GM19397 (cell line): ENCODE results near the gene TRDMT1.

Experiments used
- ATAC-seq: cut with Tn5 transposase; IDR thresholded peaks from one replicate; pipeline ENCODE4 v1.9.1; 2021; ENCODE audit warnings: mild to moderate bottlenecking, moderate library complexity; ENCODE audit not compliant: unreplicated experiment

TRDMT1 gene, protein sequence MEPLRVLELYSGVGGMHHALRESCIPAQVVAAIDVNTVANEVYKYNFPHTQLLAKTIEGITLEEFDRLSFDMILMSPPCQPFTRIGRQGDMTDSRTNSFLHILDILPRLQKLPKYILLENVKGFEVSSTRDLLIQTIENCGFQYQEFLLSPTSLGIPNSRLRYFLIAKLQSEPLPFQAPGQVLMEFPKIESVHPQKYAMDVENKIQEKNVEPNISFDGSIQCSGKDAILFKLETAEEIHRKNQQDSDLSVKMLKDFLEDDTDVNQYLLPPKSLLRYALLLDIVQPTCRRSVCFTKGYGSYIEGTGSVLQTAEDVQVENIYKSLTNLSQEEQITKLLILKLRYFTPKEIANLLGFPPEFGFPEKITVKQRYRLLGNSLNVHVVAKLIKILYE

DNA sequence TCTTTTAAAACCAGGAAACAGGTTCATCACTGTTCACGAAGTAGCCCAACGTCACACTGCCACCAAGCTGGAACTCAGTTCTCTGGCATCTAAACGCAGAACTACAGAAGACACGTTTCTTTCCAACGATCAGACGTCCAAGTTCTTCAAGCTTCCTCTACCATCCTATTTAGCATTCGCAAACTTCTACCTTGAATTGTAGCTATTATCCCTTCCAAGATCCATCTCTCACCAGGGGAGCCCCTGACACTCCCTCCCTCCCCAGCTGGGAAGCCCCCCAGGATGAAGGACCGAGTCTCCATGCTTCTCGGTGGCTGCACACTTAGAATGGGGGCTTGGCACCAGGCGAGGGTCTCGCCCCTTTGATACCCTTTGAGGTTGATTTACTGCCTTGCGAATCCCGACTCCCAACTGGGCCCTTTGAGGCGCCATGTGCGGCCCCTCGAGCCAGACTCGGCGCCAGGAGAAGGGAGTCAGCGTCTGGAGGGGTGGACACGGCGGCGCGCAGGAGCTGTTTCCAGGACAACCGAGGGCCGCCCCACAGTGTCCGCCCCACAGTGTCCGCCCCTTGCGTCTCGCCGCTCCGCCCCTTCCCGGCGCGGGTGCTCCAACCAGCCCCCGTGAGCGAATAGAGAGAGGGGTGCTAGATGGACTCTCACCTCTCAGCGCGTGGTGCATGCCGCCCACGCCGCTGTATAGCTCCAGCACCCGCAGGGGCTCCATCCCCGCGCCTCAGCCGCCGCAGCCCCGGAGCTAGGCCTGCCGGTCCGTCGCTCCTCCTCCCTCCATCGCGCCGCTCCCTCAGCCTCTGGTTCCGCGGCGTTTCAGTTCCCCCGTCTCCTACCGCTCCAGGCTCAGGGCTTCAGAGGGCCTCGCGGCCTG, at the start of gene TRDMT1:
Gene TRDMT1, minus strand, starts transcription at position 761 of the 882 bp plus-strand sequence. Its CDS starts 38 bp downstream, at position 723.
- ATAC-seq: peak; percentile 96

DNA sequence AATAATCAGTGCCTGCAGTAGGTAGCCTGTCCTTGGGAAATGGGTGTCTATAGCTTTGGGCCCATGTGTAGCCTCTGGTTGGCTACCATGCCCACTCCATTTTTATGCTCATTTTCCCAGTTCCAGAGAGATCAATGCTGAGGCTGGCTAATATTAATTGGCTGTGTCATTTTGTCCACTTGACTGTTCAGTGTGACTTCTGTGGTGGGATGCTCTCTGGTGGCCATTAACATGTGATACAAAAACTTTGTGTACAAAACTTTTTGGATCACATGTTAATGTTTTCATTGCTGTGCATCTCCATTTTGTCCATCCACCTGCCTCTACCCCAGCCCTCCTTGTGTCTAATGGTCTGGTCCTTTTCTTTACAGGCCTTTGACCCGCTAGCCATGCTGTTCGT, 49.3 kb upstream of the TRDMT1 start:
- no peak for ATAC-seq

DNA sequence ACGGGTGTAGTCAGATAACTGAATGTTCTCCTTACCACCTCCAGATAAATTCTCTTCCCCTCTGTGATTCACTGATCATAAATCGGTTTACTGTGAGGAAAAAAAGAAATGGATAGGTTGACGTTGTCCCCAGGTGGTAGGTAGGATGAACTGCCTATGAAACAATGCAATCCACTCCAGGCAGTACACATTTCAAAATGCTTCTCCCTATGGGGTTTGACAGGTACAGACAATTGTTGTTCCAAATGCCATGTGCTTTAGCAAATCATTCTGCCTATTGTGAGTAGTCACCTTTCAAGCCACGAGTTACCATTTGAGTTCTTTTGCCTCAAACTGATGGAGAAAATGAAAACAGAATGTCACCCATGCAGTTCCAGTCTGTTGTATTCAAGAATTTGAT, 48.3 kb upstream of the TRDMT1 start:
- ATAC-seq: no peak

DNA sequence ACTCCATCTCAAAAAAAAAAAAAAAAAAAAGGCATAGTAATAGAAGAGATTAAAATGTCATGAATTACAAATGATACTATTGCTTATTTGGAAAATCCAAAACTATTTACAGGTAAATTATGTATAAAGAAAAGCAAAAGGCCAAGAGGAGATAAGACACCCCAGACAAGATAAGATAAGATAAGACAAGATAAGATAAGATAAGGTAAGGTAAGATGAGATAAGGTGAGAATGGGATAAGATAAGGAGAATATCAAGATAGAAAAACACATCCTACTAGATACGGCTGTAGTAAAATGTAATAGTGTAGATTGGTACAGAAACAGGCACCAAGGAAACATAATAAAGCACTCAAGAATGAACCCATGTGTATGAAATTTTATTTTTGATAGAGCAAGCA, 47.5 kb upstream of the TRDMT1 start:
- ATAC-seq: no peak

DNA sequence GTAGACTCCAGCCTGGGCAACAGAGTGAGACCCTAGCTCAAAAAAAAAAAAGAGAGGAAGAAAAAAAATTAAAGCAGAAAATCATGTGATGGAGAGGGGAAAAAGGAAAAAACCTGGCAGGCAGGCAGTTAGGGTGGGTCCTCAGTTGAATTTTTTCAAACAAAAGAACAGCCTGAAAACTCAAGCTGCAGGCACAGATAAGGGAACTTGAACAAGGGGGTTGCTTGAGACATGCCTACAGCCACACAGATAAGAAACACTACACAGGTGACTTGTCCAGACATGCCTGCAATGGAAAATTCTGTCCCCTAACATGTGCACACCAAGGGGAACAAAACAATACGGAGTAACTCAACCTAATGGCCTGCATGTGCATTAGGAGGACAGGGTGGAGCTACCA, 45.7 kb upstream of the TRDMT1 start:
- ATAC-seq: no peak

DNA sequence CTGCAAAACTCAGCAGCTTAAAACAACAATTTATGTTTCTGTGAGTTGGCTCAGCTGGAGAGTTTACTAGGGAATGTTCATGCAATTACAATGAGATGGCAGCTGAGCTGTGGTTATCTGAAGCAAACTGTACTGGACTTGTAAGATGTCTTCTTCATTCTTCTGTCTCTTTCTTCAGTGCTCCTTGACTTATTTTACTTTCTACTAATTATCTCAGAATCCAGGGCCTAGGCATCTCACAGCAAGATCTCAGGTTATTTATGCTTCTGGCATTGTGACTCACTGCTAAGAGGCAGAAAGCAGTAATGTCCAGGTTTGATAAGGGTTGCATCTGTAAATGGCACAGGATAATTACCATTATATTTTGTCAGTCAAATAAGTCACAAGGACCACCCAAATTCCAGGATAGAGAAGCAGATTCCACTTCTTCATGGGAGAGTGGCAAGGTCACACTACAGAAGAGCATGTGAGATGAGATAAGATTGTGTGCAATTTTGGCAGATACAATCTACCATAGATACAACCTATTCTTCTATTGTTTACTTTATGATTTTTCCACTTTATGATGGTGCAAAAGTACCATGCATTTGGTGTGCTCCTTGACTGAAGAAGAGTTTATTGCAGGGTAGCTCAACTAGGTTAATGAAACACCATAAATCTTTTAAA, 43.4 kb upstream of the TRDMT1 start:
- ATAC-seq: no peak

DNA sequence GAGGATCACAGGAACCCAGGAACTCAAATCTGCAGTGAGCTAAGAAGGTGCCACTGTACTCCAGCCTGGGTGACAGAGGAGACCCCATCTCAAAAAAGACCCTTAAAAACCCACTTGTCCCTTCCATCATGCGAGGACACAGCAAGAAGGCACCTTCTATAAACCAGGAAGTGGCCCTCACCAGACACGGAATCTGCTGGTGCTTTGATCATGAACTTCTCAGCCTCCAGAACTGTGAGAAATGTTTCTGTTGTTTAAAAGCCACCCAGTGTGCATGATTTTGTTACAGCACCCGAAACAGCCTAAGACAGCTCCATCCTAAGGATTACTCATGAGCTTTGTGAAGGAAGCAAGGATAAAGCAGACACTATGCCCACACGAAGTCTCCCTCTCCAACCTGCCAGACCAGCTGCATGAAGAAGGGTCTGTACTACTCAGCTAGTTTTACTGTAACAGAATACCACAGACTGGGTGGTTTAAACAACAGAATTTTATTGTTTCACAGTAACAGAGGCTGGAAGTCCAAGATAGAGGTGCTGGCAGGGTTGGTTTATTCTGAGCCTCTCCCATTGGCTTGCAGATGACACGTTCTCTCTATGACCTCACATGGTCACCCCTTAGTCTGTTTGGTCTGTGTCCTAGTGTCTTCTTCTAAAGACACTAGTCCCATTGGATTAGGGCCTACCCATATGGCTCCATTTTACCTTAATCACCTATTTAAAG, 40.3 kb upstream of the TRDMT1 start:
- ATAC-seq: no peak

DNA sequence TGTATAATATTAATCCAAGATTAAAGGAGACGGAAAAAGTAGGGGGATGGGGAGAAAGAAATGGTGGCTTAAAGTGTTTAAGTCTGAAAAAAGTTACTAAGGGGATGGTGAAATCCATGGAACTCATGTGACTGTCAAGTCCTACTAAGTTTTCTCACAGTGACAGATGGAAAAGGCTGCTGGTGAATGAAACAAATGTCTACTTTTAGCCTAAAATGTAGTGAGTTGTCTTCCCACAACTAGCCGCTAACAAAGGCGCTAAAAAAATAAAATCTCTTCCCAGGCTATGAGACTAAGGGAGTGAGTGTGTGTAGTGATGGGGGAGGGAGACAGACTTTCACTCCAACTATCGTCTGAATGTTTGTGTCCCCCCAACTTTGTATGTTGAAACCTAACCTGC, 39.1 kb upstream of the TRDMT1 start:
- ATAC-seq: no peak

DNA sequence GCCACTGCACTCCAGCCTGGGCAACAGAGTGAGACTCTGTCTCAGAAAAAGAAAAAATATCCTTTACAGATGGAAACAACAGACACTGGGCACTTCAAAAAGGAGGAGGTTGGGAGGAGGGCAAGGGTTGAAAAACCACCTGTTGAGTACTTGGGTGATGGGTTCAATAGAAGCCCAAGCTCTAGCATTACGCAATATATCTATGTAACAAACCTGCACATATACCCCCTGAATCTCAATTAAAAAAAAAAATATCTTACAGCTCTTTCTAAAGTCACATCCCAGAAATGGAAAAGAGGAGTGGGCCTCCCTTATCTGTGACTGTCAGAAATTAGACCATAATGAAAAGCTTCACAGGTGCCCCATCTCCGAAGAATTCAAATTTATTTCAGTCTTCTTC, 38.6 kb upstream of the TRDMT1 start:
- ATAC-seq: no peak

DNA sequence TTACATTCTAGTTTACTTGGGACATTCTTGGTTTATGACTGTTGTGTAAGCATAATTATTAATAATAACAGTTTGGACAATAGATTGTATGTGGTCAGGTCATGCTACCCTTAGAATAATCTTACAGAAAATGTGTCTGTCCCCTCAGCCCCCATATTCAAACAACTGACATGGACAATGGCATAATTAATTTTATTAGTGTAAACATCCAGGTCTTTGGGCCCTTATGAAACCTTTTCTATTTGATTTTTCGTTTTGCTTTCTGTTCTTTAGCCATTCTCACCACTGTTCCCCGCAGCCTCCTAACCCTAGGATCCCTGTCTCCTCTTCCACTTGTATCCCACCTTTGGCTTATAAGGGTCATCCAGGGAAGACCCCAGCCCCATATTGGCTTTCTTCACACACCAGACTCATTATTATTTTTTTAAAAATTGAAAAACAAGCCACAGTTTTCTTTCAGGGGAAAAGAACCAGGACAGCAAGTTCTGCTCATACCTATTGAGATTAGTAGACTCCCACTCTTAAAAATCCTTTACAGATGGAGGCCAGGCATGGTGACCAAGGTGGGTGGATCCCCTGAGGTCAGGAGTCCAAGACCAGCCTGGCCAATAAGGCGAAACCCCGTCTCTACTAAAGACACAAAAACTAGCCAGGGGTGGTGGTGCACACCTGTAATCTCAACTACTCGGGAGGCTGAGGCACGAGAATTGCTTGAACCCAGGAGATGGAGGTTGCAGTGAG, 38.0 kb upstream of the TRDMT1 start:
- ATAC-seq: no peak

DNA sequence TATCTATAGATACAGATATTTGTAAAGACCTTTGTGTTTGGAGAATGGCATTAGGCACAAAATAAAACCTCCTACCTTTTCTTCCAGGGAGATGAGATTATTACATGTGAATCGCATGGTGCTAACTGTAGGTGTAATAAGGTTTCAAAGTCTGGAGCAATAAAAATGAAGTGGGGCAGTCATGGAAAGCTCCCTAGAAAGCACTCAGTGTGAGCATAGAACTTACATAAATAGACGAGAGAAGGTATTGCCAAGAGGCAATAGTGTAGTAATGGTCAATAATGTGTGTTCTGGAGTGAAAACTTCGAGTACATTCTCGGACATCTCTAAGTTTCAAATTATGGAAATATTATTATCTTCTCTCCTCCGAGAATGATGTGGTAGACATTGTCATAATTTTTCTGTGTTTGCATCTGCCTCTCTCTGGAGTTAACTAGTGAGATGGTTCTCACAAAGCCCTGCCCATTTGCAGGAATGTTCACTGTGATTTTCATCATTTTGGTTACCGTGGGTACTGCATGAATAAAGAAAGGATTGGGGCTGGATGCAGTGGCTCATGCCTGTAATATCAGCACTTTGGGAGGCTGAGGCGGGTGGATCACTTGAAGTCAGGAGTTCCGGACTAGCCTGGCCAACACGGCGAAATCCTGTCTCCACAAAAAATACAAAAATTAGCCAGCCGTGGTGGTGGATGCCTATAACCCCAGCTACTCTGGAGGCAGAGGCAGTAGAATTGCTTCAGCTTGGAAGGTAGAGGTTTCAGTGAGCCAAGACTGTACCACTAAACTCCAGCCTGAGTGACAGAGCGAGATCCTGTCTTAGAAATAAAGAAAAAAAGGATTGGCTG, 37.2 kb upstream of the TRDMT1 start:
- no peak for ATAC-seq

DNA sequence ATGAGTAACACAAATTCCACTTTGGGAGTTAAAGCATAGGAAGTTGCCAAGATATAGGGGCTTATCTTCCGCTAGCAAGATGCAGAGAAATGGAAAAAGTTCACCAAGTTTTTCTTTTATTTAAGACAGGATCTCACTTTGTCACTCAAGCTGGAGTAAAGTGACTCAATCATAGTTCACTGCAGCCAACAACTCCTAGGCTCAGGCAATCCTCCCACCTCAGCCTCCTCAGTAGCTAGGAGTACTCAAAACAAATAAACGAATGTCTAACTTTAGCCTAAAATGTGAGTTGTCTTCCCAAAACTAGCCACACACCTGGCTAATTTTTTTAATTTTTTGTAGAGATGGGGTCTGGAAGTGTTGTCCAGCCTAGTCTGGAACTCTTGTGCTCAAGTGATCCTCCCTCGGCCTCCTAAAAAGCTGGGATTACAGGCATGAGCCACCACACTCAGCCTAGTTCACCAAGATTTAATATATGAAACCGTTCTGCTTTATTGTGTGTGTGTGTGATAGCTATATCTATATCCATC, 36.5 kb upstream of the TRDMT1 start:
- no peak for ATAC-seq

DNA sequence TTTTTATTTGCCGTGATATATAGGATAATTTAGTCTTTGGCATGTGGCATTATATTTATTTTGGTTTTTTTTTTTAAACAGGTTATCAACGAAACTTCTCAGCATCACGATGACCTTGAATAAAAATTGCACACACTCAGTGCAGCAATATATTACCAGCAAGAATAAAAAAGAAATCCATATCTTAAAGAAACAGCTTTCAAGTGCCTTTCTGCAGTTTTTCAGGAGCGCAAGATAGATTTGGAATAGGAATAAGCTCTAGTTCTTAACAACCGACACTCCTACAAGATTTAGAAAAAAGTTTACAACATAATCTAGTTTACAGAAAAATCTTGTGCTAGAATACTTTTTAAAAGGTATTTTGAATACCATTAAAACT, 35.7 kb upstream of the TRDMT1 start:
- ATAC-seq: no peak

DNA sequence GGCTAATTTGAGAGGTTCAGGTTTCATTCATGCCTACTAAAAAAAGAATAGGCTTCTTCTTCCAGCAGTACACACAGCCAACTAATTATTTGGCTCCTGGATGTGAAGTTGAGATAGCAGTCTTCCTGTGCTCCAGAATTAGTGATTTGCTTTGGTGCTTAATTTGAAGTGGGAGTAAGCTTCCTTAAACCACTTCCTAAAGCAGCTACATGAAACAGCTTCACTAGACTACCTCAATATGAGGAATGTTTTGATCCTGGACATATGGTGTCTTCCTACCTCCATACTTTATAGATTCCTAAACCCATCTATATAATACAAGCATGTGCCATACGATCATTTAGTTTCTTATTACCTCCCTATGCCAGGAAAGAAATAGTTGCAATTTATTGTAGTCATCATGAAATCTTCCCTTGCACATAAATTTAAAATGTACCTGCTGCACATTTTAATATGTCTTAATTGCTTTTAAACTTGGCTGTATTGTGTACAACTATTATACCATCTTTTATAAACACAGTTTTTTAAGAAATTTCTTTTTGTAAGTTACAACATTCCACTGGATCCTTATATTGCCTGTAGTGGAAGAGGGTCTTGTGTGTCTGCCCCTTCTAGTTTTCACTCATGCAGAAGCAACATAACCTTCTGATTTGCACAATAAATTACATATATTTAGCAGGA, 35.1 kb upstream of the TRDMT1 start:
- no peak for ATAC-seq

DNA sequence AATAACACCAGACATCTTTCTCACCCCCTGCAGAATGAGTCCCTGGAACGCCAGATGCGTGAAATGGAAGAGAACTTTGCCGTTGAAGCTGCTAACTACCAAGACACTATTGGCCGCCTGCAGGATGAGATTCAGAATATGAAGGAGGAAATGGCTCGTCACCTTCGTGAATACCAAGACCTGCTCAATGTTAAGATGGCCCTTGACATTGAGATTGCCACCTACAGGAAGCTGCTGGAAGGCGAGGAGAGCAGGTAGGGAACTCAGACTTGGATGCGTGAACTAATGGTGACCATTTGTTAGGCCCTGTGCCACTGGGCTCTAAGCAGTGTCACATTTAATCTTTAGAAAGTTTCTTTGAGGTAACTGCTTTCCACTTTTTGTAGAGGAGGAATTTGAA, 33.7 kb upstream of the TRDMT1 start:
- no peak for ATAC-seq

DNA sequence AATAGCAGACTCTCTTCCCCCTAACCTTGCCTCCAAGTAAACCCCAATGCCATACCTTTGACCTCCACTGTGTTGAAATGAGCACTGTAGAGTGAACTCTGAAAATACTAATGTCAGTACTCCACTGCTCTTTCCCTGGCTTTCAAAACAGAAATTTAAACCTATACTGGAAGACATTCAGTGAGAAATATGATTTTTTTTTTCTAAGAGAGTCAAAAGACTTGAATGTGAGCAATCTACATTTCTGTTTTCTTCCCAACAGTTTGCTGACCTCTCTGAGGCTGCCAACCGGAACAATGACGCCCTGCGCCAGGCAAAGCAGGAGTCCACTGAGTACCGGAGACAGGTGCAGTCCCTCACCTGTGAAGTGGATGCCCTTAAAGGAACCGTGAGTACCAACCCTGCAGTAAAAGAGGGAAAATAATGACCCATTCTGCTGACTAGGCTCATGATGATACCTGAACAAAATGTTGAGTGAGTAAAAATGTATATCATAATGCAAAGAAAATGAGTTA, 33.0 kb upstream of the TRDMT1 start:
- ATAC-seq: no peak

DNA sequence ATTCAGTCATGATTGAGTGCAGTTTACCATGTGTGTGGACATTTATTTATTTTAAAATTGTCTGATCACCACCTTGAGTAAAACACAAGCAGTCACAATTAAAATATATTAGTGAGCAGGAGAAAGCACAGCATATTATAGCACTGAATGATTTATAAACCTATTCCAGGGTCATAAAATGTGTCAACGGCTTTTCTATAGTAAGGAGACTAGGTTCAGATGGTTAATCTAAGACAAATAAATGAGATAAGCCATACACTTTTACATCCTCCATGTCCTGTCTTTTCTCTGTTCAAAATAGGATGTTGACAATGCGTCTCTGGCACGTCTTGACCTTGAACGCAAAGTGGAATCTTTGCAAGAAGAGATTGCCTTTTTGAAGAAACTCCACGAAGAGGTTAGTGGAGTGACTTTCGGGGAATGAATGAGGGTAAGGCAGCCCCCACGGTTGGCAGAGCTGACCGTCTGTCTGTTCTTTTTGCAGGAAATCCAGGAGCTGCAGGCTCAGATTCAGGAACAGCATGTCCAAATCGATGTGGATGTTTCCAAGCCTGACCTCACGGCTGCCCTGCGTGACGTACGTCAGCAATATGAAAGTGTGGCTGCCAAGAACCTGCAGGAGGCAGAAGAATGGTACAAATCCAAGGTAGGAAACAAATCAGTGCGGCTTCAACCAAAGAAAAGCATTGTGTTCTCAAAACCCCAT, 32.0 kb upstream of the TRDMT1 start:
- no peak for ATAC-seq
